PFSK-1 (cell line): ENCODE results near the gene CDC37.

Experiments
- FOXP2 ChIP-seq: optimal IDR thresholded peaks from 2 replicates; pipeline ENCODE3; 2011; ENCODE audit warnings: borderline replicate concordance, control low read depth, inconsistent platforms; ENCODE audit not compliant: insufficient read depth; ENCODE audit errors: extremely low read length, extremely low read depth
- POLR2AphosphoS5 ChIP-seq: IDR thresholded peaks from 2 replicates; pipeline ENCODE4 v1.6.1; 2012; ENCODE audit warnings: low read depth, mild to moderate bottlenecking, control low read depth, low read length, moderate library complexity
- REST ChIP-seq, 2 experiments: IDR thresholded peaks; 2 replicates each; pipeline versions ENCODE4 v1.6.1 to v1.8.0; 2011 to 2012; ENCODE audit warnings: low read depth in 2 of 2, low read length in 2 of 2, control low read depth in 1 of 2, inconsistent platforms in 1 of 2, mild to moderate bottlenecking in 1 of 2, moderate library complexity in 1 of 2; ENCODE audit not compliant: insufficient read depth in 1 of 2
- SIN3A ChIP-seq: IDR thresholded peaks from 2 replicates; pipeline ENCODE4 v1.6.1; 2012; ENCODE audit warnings: mild to moderate bottlenecking, low read length, moderate library complexity, borderline replicate concordance; ENCODE audit not compliant: insufficient read depth
- TAF1 ChIP-seq: IDR thresholded peaks from 2 replicates; pipeline ENCODE4 v1.6.1; 2012; ENCODE audit warnings: low read length, control low read depth, borderline replicate concordance; ENCODE audit not compliant: insufficient read depth

Gene CDC37

GRCh38 chr19:10439588-10439987, 36.2 kb upstream of the CDC37 start:
- no peak for TF ChIP-seq SIN3A
- no peak for TF ChIP-seq POLR2AphosphoS5
- no peak for TF ChIP-seq FOXP2
- TF ChIP-seq REST (IDR thresholded peaks at IDR 0.05; ENCODE audit: insufficient read depth in 1 of 2, low read depth in 2 of 2, low read length in 2 of 2), result no peak
- TF ChIP-seq TAF1, result no peak

GRCh38 chr19:10433131-10433536, 29.8 kb upstream of the CDC37 start:
- TF ChIP-seq POLR2AphosphoS5, result no peak
- TF ChIP-seq FOXP2, result no peak
- TF ChIP-seq REST (IDR thresholded peaks at IDR 0.05; ENCODE audit: insufficient read depth in 1 of 2, low read depth in 2 of 2, low read length in 2 of 2), result no peak
- no peak for TF ChIP-seq SIN3A
- TF ChIP-seq TAF1, result no peak

GRCh38 chr19:10432736-10433130, 29.4 kb upstream of the CDC37 start:
- TF ChIP-seq SIN3A, result no peak
- TF ChIP-seq TAF1, result no peak
- no peak for TF ChIP-seq POLR2AphosphoS5
- TF ChIP-seq REST (IDR thresholded peaks at IDR 0.05; ENCODE audit: insufficient read depth in 1 of 2, low read depth in 2 of 2, low read length in 2 of 2), result no peak

GRCh38 chr19:10431943-10432735, 28.8 kb upstream of the CDC37 start:
- no peak for TF ChIP-seq TAF1
- no peak for TF ChIP-seq FOXP2
- TF ChIP-seq SIN3A, result no peak
- no peak for TF ChIP-seq REST (IDR thresholded peaks at IDR 0.05; ENCODE audit: insufficient read depth in 1 of 2, low read depth in 2 of 2, low read length in 2 of 2)
- no peak for TF ChIP-seq POLR2AphosphoS5
